Tibial artery (tissue), 4 donors: Measurements from ENCODE around the gene FMO2.

Experiments
- DNase-seq, 2 donors: peaks; one replicate each; pipeline ENCODE4 v3.0.0-alpha.2; 2019
- H3K27ac ChIP-seq, 2 donors: fragments of 200-600 bp; sonication (generic) in 1 of 2; 1 replicate in 1 of 2; 2 replicates in 1 of 2; pipeline ENCODE4 v1.5.1; 2018 to 2019; ENCODE audit warnings: mild to moderate bottlenecking in 1 of 2
- H3K27me3 ChIP-seq, 2 donors: fragments of 200-600 bp; sonication (generic) in 1 of 2; one replicate each; pipeline versions ENCODE4 v1.5.1 to v1.6.0; 2016 to 2019
- H3K36me3 ChIP-seq, 3 donors: fragments of 200-600 bp; sonication (generic) in 2 of 3; one replicate each; pipeline ENCODE4 v1.5.1; 2016 to 2019; ENCODE audit warnings: mild to moderate bottlenecking in 2 of 3
- H3K4me1 ChIP-seq, 4 donors: fragments of 200-600 bp; sonication (generic) in 2 of 4; 1 replicate in 3 of 4; 2 replicates in 1 of 4; pipeline ENCODE4 v1.5.1; 2016 to 2019
- H3K4me3 ChIP-seq, 2 donors: fragments of 200-600 bp; sonication (generic) in 1 of 2; 1 replicate in 1 of 2; 2 replicates in 1 of 2; pipeline ENCODE4 v1.5.1; 2018 to 2019; ENCODE audit warnings: mild to moderate bottlenecking in 2 of 2
- H3K9me3 ChIP-seq, 3 donors: fragments of 200-600 bp; sonication (generic) in 1 of 3; one replicate each; pipeline ENCODE4 v1.5.1; 2016 to 2019
- intact Hi-C: fragments of 100-400 bp; cut with DNase I; formaldehyde crosslinking; loops from one replicate; pipeline ENCODE4 v1.15.0; 2023; ENCODE audit warnings: low total_unique reads
- TF ChIP-seq, protein P1 (sequence below), 2 experiments: fragments of 200-600 bp in 1 of 2; fragments of 450-650 bp in 1 of 2; IDR thresholded peaks; one replicate each; pipeline ENCODE4 v1.5.1; 2017 to 2019; ENCODE audit warnings: antibody characterized with exemption in 2 of 2, mild to moderate bottlenecking in 1 of 2, moderate library complexity in 1 of 2

Gene FMO2

GRCh38 chr1:171160639-171161354 is 24.3 kb upstream of the FMO2 start:
- H3K4me3 ChIP-seq: no peak overlapping the region
- H3K9me3 ChIP-seq: no peaks in the 10 kb centered on the region
- peak overlapping the region; percentile 40 to 56 for H3K27ac ChIP-seq
- intact Hi-C loops: loop anchor here (2.0 kb wide), 1 partner anchor 44 kb away; no protein-coding TSS in a partner anchor
- H3K36me3 ChIP-seq: no peaks in the 10 kb centered on the region
- peak in 1 of 2 donors; percentile 22 for DNase-seq
- TF ChIP-seq, protein P1, sequence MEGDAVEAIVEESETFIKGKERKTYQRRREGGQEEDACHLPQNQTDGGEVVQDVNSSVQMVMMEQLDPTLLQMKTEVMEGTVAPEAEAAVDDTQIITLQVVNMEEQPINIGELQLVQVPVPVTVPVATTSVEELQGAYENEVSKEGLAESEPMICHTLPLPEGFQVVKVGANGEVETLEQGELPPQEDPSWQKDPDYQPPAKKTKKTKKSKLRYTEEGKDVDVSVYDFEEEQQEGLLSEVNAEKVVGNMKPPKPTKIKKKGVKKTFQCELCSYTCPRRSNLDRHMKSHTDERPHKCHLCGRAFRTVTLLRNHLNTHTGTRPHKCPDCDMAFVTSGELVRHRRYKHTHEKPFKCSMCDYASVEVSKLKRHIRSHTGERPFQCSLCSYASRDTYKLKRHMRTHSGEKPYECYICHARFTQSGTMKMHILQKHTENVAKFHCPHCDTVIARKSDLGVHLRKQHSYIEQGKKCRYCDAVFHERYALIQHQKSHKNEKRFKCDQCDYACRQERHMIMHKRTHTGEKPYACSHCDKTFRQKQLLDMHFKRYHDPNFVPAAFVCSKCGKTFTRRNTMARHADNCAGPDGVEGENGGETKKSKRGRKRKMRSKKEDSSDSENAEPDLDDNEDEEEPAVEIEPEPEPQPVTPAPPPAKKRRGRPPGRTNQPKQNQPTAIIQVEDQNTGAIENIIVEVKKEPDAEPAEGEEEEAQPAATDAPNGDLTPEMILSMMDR (IDR thresholded peaks at IDR 0.05): no peak
- peaks cover 0 to 12% (median 11%) of the 10 kb centered on the region in 4 donors for H3K4me1 ChIP-seq
- H3K27me3 ChIP-seq: no peaks in the 10 kb centered on the region

DNA sequence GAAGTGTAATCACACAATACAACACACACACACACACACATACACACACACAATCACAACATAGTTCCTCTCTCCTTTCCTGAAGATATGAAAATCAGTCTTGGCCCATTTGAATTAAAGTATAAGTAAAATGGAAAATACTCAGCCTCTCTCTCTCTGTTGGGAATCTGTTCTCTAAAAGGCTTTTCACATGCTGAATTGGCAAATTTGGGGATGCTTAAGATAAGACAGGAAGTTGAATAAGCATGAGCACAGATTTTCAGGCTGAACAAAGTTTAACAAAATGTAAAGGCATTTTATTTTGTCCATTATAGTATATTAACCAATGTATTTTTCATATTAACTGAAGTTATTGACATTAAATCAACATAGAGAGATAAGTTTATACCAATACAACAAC is 23.7 kb upstream of the FMO2 start:
- no peaks in the 10 kb centered on the region for H3K9me3 ChIP-seq
- TF ChIP-seq, protein P1 (IDR thresholded peaks at IDR 0.05): no peak
- H3K27ac ChIP-seq: no peak overlapping the region
- H3K4me3 ChIP-seq: no peak overlapping the region
- intact Hi-C loops: loop anchor here (2.0 kb wide), 1 partner anchor 43 kb away; no protein-coding TSS in a partner anchor
- H3K36me3 ChIP-seq: no peaks in the 10 kb centered on the region
- peaks cover 0 to 12% (median 11%) of the 10 kb centered on the region in 4 donors for H3K4me1 ChIP-seq
- DNase-seq: no peak
- H3K27me3 ChIP-seq: no peaks in the 10 kb centered on the region

- no peak for DNase-seq
- intact Hi-C loops: no loop called here
- Histone ChIP-seq H3K4me1 (no peaks in the 10 kb centered on the region), H3K9me3 (no peaks in the 10 kb centered on the region), H3K27ac (no peak overlapping the region), H3K27me3 (no peaks in the 10 kb centered on the region), H3K36me3 (no peaks in the 10 kb centered on the region), H3K4me3 (no peak overlapping the region)
- TF ChIP-seq, protein P1 (IDR thresholded peaks at IDR 0.05): no peak
Measured at GRCh38 chr1:171166361-171166760, 18.7 kb upstream of the FMO2 start.

- Histone ChIP-seq H3K36me3 (no peaks in the 10 kb centered on the region), H3K27me3 (no peaks in the 10 kb centered on the region), H3K4me3 (no peak overlapping the region), H3K9me3 (no peaks in the 10 kb centered on the region), H3K27ac (no peak overlapping the region), H3K4me1 (no peaks in the 10 kb centered on the region)
- intact Hi-C loops: no loop called here
- TF ChIP-seq, protein P1 (IDR thresholded peaks at IDR 0.05): no peak
- no peak for DNase-seq
Measured at GRCh38 chr1:171167785-171168184, 17.3 kb upstream of the FMO2 start.

- DNase-seq: no peak
- no peak overlapping the region for H3K4me3 ChIP-seq
- H3K4me1 ChIP-seq: no peaks in the 10 kb centered on the region
- H3K27me3 ChIP-seq: no peaks in the 10 kb centered on the region
- no peak overlapping the region for H3K27ac ChIP-seq
- TF ChIP-seq, protein P1 (IDR thresholded peaks at IDR 0.05): no peak
- no peaks in the 10 kb centered on the region for H3K36me3 ChIP-seq
- H3K9me3 ChIP-seq: no peaks in the 10 kb centered on the region
- intact Hi-C loops: no loop called here
Measured at GRCh38 chr1:171172471-171172870, 12.6 kb upstream of the FMO2 start.
